ENCODE measurements around the gene ELMO1.

GRCh38 chr7:36925691-36926090 lies 523.0 kb downstream of the ELMO1 start:
- TF ChIP-seq JUND (IDR thresholded peaks at IDR 0.05) (no peak), ZBTB33 (IDR thresholded peaks at IDR 0.05; ENCODE audit: extremely low read depth, insufficient replicate concordance, low read length) (no peak), CTCF (IDR thresholded peaks at IDR 0.05 in 2 of 3, conservative IDR thresholded peaks at IDR 0.05 in 1 of 3; ENCODE audit: borderline replicate concordance in 1 of 3, insufficient read depth in 1 of 3, low read depth in 2 of 3, low read length in 2 of 3) (no peak), EZH2 (IDR thresholded peaks at IDR 0.05) (no peak), EZH2phosphoT487 (IDR thresholded peaks at IDR 0.05; ENCODE audit: borderline replicate concordance) (no peak), REST (IDR thresholded peaks at IDR 0.05; ENCODE audit: low read depth) (no peak), CEBPB (IDR thresholded peaks at IDR 0.05; ENCODE audit: low read depth) (no peak), POLR2A (IDR thresholded peaks at IDR 0.05; ENCODE audit: borderline replicate concordance, extremely low read depth, insufficient read depth, insufficient read length) (no peak), POLR2AphosphoS5 (IDR thresholded peaks at IDR 0.05; ENCODE audit: low read depth, low read length) (no peak), ELF1 (IDR thresholded peaks at IDR 0.05; ENCODE audit: borderline replicate concordance, low read depth) (no peak), EGR1 (IDR thresholded peaks at IDR 0.05; ENCODE audit: low read depth) (no peak), YY1 (IDR thresholded peaks at IDR 0.05; ENCODE audit: extremely low read depth, insufficient replicate concordance, low read depth, low read length) (no peak)
